ENCODE data around the gene PML.
A peak's percentile ranks its signal among the peaks of the same experiment; 100 is the strongest.
"Not testable (repeated sequence)": the region's sequence is repeated elsewhere in the genome, so short reads cannot be mapped to it uniquely, and the experiment has no call there.

Gene PML

DNA sequence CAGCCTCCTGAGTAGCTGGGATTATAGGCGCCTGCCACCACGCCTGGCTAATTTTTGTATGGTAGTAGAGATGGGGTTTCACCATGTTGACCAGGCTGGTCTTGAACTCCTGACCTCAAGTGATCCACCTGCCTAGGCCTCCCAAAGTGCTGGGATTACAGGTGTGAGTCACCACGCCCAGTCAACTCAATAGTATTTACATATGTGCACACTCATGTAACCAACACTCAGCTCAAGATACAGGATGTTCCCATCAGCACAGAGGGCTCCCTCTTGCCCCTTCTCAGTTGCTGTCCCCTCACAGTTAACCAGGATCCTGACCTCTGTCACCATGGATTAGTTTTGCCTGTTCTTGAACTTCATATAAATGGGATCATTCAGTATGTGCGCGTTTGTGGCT is 61.8 kb downstream of the PML start:
- not testable (repeated sequence) for DNase-seq (ENCODE audit: low read depth in 2 of 2)

DNA sequence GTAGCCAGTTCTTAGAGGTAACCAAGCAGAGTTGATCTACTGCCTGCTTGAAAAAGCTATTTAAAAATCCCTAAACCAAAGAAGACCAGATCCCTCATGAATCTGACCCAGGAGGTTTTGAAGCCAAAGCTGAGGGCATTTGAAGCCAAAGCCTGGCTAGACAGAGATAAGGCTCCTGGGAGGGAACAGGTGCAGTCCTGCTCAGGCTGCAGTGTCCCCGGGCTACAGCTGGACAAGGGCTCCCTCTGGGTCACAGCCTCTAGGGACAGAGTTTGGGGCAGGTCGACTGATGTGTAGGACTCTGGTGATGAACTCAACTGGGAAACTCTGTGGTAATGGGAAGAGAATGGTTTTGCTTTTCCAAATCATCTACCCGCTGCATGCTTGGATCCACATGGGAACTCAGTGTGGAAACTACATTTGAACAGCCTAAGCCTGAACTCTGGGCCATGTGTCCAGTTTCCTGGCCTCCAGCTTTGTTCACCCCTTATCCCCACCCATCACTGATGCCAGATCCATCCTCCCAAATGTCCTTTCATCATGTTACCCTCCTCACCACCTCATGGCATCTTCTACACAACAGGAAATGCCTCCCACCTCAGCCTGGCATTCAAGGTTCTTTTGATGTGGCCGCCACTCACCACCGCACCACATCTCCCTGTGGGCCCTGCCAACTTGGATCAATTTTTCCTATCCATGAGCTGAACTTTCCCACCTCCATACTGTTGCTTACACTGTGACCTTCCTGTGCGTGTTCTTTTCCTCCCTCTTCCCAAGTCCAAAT is 64.7 kb downstream of the PML start:
- DNase-seq (ENCODE audit: low read depth in 2 of 2): not testable (repeated sequence)

DNA sequence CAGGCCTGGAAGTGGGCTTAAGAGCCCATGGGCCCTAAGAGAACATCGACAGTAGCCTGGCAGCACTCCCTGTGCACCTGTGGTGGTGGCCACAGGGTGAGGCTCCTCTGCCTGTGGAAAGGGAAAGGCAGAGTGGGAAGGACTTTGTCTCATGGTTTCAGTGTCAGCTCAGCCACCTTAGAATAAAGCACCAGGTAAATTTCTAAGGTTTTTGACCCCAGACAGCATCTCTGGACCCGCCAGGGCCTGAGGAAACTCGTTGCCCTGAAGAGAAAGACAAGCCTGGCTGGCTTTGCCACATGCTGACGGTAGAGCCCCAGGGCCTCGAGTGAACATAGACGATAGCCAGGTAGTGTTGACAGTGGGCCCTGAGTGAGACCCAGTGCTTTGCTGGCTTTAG is 65.7 kb downstream of the PML start:
- no peak for DNase-seq (ENCODE audit: low read depth in 2 of 2)

DNA sequence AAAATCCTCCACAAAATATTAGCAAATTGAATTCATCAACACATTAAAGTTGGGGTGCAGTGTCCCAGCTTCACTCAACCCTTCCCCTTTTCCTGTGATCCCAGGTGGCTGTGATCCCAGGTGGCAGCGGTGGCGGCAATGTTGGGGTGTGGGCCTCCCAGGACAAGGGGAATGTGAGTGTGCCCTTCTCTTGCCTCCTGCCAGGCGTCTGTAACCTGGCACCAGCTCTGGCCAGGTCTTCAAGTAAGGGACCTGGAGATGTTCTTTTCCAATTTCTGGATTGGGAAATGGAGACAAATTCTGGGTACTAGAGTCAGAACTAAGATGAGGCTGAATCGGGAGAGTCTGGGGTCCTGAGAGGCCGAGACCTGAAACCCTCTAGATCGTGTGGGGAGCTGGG is 67.7 kb downstream of the PML start:
- no peak for DNase-seq (ENCODE audit: low read depth in 2 of 2)

DNA sequence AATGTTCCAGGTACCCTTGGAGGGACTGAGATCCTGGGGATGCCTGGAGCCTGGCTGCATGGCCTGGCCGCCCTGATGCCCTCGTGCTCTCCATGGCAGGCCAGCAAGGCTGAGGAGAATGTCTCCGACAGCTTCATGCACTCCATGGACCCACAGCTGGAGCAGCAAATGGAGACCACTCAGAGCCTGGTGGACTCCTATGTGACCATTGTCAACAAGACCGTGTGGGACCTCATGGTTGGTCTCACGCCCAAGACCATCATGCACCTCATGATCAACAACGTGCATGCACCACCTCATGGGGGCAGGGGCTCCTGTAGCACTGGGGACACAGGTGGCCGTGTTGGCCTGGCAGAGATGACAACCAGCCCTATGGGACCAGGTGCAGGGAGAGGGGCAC is 68.2 kb downstream of the PML start:
- no peak for DNase-seq (ENCODE audit: low read depth in 2 of 2)

DNA sequence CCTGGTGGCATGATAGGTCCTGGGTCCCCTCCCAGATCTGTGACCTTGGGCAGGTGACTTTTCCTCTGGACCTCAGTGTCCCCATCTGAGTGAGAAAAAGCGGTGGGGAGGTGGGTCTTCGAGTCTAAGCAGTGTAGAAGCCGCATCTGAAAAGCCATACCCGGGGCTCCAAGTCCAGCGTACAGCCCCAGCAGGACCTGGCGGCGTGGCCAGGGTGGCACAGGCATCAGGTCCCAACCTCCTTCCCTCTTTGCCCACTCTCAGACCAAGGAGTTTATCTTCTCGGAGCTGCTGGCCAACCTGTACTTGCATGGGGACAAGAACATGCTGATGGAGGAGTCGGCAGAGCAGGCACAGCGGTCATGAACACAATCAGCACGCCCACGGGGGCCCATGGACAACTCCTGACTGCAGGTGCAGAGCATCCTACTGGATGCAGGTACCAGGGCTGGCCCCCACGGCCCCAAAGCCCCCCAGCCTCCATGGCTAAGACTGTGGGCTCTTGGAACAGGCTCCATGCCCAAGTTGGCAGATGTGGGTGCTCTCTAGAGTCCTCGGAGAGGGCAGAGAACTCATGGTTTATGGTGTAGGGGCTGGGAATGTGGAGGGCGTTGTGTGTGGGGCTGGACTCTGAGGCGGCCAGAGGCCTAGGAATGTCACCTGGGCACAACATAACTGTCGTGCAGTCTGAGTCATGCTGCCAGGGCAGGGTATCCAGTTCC is 69.1 kb downstream of the PML start:
- not testable (repeated sequence) for DNase-seq (ENCODE audit: low read depth in 2 of 2)

DNA sequence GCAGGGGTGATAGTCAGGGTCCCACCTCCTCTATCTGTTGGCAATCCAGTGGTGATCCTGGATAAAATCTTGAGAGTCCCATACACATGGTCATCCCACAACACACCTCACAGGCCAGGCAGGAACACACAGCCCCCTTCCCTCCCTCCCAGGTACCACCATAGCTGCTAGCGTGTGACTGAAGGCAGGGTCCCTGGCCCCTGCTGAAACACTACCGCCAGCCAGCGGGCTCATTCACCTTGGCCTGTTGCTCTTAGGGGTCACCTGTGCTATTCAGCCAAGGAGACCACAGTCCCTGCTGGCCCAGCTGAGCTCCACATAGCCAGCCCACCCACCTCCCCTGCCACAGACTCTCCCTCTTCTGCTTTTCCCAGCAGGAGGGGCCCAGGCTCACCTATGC is 69.7 kb downstream of the PML start:
- DNase-seq (ENCODE audit: low read depth in 2 of 2): not testable (repeated sequence)

DNA sequence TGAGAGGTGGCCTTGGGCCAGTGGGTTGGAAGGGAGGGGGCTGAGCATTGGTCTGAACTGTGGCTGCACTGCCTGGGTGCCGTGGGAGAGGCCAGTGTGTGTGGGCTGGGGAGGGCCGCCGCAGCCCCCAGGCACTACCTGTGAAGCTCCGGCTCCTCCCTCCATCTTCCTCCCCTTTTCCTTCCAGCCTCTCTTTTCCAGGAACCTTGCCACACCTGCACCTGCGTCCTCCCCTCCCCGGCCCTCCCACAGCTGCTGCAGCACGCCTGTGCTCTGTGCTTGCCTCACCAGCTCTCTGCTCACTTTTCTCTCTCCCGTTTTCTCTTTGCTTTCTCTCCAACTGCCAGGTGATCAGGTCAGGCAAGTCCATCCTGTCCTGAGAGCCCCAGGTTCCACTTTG is 70.3 kb downstream of the PML start:
- DNase-seq (ENCODE audit: low read depth in 2 of 2): not testable (repeated sequence)

DNA sequence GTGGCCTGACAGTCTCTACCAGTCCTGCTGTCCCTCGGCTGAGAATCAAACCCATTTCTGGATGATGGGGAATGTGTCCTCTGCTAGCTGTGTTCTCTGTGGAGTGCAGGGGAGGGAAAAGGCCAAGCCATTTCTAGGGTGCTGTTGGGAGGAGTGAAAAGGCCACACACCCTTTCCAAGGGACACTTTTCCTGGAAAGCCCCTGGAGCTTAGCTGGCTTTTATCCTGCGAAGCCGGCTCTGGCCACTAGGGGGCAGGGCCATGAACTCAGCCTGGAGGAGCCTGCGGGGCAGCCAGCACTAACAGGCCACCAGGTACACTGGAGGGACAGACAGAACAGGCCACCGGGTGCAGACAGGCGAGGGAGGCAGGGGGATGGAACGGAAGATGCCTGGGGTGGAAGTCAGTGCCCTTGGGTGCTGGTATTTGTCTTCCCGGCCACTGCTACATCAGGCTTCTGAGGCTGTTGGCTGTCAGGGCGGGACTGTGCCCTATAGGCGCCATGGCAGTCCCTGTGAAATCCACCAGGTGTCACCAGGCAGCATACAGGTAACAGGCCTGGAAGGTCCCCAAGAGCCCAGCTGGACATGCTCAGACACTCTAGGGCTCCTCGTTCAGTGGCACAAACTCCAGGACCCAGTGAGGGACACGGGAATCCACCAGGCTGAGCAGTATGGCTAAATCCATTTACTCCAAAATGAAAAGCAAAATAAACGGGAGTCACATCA is 71.3 kb downstream of the PML start:
- DNase-seq (ENCODE audit: low read depth in 2 of 2): peak in 1 of 2 donors; percentile 26

DNA sequence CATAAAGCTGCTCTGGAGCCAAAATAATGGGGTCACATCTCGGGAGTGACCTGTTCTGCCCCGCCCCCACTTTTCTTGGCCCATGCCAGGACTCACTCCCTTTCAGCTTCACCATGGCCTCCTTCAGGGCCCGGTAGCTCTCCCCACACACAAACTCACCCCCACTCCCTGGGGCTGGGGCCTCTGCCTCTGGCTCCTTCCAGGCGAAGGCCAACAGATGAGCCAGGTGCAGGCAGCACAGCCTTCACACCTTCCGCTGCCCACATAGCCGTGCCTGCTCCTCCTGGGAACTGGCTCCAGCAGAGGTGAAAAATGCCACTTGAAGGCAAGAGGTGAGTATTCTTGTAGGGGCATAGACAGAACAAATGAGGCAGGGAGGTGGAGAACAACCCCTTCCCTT is 77.1 kb downstream of the PML start:
- DNase-seq (ENCODE audit: low read depth in 2 of 2): not testable (repeated sequence)

DNA sequence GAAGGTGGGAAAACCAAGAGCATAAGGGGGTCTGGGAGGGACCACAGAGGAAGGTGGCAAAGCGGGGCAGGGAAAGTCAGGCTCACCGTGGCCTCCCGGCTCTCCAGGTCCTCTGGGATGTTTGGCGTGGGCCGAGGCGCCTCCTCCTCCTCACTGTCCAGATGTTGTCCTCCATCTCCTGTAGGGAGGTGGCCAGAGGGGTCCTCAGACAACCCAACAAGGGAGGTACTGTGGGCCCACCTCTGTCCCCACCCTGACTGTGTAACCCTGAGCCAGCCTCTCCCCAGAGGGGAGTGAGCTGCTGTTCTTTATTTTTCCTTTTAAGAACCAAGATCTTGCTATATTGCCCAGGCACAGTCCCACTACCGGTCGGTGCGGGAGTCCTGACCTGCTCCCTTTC is 77.6 kb downstream of the PML start:
- not testable (repeated sequence) for DNase-seq (ENCODE audit: low read depth in 2 of 2)

DNA sequence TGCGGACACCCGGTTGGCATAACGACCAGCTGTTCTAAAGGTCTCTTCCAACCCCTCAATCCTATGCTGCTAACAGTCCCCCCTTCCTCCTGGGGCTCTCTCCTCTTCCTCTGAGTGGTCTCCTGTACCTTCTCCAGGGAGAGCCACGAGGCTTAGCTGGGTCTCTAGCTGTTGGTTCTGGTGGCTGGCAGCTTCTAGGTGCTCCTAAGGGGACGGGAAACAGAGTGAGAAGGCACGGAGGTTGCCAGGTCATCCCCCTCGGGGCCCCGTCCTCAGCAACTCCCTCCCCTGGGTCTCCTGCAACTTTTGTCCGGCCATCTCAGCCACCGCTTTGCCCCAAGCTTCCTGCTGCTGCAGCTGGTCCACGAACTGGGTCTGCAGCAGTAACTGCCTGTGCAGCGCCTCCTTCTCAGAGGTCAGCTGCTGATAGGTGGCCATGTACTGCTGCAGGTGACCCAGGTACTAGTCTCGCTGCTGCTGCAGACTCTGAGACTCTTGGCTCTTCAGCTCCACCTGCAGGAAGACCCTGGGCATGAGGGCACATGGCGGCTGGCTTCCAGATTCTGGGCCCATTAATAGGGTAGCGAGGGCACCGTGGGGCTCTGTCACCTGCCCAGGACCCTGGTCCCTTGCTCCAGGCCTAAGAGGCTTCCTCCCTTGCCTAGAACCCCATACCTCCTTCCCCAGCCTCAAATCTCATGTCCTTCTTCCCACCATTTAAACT is 78.3 kb downstream of the PML start:
- DNase-seq (ENCODE audit: low read depth in 2 of 2): peak in 1 of 2 donors; percentile 9

DNA sequence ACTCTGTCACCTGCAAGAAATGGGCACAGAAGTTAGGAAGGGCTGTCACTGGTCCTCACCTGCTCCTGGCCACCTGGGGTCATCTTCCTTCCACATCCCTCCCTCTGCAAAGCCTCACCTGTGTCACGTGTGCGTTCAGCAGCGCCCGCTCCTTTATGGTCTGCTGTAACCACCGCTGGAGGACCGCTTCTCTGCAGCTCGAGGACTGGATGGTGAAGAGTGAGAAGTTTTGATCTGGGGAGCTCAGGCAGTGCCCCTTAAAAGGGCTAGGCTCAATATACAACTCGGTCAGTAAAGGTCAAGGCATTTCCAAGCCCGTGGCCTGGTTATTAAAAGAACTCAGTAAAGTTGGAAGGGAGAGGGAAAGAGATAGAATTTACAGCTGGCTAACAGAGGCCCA is 81.3 kb downstream of the PML start:
- DNase-seq (ENCODE audit: low read depth in 2 of 2): not testable (repeated sequence)

DNA sequence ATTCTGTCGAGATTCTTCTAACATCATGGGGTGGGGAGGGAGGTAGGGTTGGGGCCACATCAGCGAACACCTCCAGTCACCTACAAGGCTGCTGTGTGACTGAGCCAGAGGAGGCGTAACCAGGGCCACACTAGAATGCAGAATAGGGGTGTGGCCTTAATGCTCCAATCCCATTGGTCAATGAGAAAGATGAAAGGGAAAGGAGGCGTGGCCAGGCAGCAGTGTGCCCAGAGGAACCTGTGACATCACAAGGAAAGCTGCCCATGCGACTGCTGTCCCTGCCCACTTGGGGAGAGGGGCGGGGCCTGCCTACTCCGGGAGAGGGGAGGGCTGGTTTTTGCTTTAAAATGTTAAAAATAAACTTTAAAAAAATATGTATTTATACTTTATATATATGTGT is 87.9 kb downstream of the PML start, which contains the start of gene GOLGA6A:
TSS of gene GOLGA6A (minus strand) at position 101 of the 400 bp plus-strand sequence. CDS start at position 60, 41 bp downstream.
- DNase-seq (ENCODE audit: low read depth in 2 of 2): not testable (repeated sequence)

DNA sequence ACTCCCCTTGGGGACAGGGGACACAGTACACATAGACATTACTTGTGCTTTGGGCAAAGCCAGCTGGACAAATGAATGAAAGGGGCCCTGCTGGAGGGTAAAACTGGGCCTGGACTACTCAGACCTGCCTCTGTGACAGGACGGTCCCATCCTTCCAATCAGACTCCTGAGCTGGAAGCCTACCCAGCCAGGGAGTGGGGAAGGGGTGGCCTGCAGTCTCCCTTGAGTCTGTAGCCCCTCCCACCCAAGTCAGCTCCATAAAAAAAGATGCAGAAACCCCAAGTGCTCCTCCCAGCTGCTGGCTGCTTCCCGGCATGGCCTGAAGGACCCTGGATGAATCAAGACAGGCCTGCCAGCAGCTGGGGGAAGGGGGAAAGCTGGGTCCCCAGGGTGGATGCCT is 100.1 kb downstream of the PML start:
- DNase-seq (ENCODE audit: low read depth in 2 of 2): not testable (repeated sequence)

DNA sequence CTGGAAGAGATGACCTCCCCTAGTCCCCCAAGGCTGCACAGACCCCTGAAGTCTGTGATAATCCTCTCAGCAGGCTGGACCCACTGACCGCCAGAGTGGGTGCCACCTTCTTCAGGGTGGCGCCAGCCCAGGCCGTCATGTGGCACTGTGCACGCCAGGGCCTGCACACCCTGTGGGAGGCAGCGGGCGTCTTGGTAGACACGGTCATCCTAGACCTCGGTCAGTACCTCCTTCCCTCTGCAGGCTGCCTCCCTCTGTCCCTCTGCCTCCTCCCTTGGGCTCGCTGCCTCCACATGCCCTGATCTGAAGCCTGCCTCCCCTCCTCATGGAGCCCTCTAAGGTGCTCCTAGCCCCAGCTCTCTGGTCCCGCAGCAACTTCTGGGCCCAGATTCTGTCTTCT is 101.1 kb downstream of the PML start:
- DNase-seq (ENCODE audit: low read depth in 2 of 2): not testable (repeated sequence)

DNA sequence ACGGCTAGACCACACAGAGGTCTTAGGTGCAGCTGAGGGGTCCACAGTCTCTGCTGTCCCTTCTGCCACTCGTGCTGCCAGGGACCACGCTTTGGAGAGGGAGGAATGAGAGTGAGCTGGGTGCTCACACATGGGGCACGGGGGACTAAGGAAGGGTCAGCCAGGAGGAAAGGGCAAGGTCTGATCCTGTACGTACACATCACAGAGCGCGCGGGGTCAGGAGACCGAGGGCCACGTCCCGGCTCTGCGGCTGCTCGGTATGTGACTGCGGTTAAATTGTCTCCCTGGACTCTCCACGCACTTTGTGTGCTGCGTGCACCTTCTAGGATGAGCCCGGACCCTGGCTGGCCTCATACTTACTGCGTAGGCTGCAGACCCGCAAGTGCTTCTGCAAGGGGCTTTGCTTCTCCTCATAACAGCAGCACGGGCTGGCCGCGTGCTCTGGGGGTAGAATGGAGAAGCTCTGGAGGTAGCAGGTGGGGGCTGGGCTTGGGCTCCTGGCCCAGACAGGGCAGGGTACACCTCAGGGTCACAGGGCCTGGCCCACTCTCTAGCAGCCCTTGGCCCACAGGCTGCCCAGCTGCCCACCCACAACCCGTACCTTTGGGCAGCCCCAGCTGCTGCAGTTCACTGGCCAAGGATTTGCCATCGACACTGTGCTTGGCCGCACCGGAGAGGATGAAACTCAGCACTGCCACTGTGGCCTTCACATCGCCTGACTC is 102.4 kb downstream of the PML start:
- DNase-seq (ENCODE audit: low read depth in 2 of 2): not testable (repeated sequence)
